ENCODE measurements around the gene VIPR1. TPM values are rescaled to one million over a fixed set of nuclear protein-coding genes. Genes with fewer than 3 reads are reported as not detected.

VIPR1 gene
- total RNA-seq, 1 experiment from 2014 or later, result 19.2 TPM

DNA sequence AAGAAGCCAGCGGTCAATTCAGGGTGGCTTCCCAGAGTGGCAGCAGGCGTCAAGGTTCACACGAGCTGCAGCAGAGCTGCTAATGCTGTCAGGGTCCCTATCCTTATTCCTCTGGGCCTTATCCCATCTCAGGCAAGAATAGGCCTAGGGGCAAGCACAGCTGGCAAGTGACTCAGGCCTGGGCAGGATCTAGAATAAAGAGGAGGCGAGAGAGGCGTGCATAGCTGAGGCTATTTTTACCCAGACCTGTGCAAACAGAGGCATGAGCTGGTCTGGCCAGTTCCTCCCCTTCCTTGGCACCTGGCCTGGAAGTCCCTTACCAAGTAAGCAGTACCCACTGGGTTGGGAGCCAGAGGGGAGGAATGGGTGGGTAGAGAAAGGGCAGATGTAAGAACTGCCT is 12.2 kb upstream of the VIPR1 start:
- Mint-ChIP-seq H3K4me3 (ENCODE audit: low read depth, unreplicated experiment) (peak overlapping the region; percentile 2), H3K27me3 (ENCODE audit: unreplicated experiment) (no peaks in the 10 kb centered on the region), H3K27ac (ENCODE audit: unreplicated experiment) (peak overlapping the region; percentile 32)

DNA sequence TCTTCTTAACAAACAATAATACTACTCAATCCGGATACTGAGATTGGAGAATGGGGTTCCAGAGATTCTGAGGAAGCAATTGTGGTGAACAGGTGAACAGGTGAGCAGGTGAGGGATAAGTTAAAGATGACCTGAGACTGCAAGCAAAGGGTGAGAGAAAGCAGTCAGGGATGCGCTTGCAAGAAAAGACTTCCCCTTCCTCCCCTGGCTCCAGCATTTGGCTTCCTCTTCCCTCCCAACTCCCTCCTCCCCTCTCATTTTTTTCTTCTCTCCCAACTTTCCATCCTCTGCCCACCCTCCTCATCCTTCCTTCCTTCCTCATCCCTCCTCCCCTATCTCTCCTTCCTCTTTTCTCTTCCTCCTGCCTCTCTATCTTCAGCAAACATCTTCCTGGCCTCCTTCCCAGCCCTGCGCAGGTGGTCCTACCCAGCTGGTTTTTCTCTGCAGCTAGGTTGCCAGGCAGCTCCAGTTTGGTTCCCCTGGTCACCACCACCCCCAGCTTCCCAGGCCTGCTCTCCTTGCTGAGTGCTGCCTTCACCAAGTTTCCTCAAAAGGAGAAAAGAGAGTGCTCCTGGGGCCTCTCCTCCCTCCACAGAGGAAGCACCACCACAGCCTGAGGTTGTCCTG is 10.4 kb upstream of the VIPR1 start:
- H3K36me3 Mint-ChIP-seq (ENCODE audit: insufficient read depth, unreplicated experiment), result peaks cover 10% of the 10 kb centered on the region
- TF ChIP-seq, protein P1, sequence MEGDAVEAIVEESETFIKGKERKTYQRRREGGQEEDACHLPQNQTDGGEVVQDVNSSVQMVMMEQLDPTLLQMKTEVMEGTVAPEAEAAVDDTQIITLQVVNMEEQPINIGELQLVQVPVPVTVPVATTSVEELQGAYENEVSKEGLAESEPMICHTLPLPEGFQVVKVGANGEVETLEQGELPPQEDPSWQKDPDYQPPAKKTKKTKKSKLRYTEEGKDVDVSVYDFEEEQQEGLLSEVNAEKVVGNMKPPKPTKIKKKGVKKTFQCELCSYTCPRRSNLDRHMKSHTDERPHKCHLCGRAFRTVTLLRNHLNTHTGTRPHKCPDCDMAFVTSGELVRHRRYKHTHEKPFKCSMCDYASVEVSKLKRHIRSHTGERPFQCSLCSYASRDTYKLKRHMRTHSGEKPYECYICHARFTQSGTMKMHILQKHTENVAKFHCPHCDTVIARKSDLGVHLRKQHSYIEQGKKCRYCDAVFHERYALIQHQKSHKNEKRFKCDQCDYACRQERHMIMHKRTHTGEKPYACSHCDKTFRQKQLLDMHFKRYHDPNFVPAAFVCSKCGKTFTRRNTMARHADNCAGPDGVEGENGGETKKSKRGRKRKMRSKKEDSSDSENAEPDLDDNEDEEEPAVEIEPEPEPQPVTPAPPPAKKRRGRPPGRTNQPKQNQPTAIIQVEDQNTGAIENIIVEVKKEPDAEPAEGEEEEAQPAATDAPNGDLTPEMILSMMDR (IDR thresholded peaks at IDR 0.05; ENCODE audit: unreplicated experiment), result no peak
- BruUV-seq (replicated peaks), result no TSS peak
- no peak for DNase-seq
- H3K9me3 Mint-ChIP-seq (ENCODE audit: low read depth, unreplicated experiment), result no peaks in the 10 kb centered on the region
- H3K27me3 Mint-ChIP-seq (ENCODE audit: unreplicated experiment), result no peaks in the 10 kb centered on the region
- no peak overlapping the region for H3K27ac Mint-ChIP-seq (ENCODE audit: unreplicated experiment)
- H3K4me1 Mint-ChIP-seq (ENCODE audit: low read depth, unreplicated experiment), result peaks cover 46% of the 10 kb centered on the region
- H3K4me3 Mint-ChIP-seq (ENCODE audit: low read depth, unreplicated experiment), result no peak overlapping the region
- intact Hi-C loops (cut with micrococcal nuclease; ENCODE audit: unreplicated experiment), result no loop called here
- CTCF ChIA-PET, result interaction anchor here (0.7 kb wide), 1 partner anchor 10 kb away, joined by 4 read pairs; the partner anchor contains the start of gene VIPR1

More for the DNA sequence above, 12.2 kb upstream of the VIPR1 start:
- CTCF ChIA-PET, result interaction anchor here (0.5 to 1.2 kb wide), 7 partner anchors 12 to 340 kb away, joined by 3 to 9 read pairs (median 3); no protein-coding TSS in a partner anchor
- Mint-ChIP-seq H3K9me3 (ENCODE audit: low read depth, unreplicated experiment) (no peaks in the 10 kb centered on the region), H3K4me1 (ENCODE audit: low read depth, unreplicated experiment) (peaks cover 34% of the 10 kb centered on the region), H3K36me3 (ENCODE audit: insufficient read depth, unreplicated experiment) (peaks cover 7% of the 10 kb centered on the region)
- TF ChIP-seq, protein P1 (IDR thresholded peaks at IDR 0.05; ENCODE audit: unreplicated experiment), result no peak
- BruUV-seq (replicated peaks), result no TSS peak
- intact Hi-C loops (cut with micrococcal nuclease; ENCODE audit: unreplicated experiment), result no loop called here
- DNase-seq, result peak; percentile 88

DNA sequence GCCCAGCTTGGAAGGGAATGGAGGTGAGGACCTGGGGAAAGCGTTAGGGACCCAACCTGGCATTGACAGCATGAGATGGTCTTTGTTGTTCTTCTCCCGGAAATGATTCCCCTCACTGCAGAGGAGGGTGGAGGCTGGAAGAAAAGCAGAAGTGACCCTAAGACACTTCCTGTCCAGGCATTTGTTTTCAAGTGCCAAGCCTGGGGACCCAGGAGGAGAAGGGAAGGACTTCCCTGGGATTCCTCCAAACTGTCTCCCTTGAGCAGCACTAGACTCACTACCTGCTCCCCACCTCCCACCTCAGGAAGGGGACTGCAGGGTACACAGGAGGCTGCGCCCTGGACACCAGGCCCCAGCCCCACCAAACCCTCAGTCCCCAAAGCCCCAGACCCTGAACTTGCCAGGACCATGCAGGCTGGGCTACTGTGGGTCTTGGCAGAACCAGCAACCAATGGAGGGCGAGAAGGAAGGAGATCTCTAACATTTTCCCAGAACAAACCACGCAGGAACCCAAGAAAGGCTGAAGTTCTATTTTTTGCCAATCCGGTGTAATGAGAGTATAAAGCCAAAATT is 9.8 kb upstream of the VIPR1 start:
- H3K9me3 Mint-ChIP-seq (ENCODE audit: low read depth, unreplicated experiment), result no peaks in the 10 kb centered on the region
- H3K27ac Mint-ChIP-seq (ENCODE audit: unreplicated experiment), result no peak overlapping the region
- H3K27me3 Mint-ChIP-seq (ENCODE audit: unreplicated experiment), result no peaks in the 10 kb centered on the region
- H3K4me3 Mint-ChIP-seq (ENCODE audit: low read depth, unreplicated experiment), result no peak overlapping the region
- peaks cover 11% of the 10 kb centered on the region for H3K36me3 Mint-ChIP-seq (ENCODE audit: insufficient read depth, unreplicated experiment)
- TF ChIP-seq, protein P1 (IDR thresholded peaks at IDR 0.05; ENCODE audit: unreplicated experiment), result no peak
- H3K4me1 Mint-ChIP-seq (ENCODE audit: low read depth, unreplicated experiment), result peaks cover 52% of the 10 kb centered on the region
- CTCF ChIA-PET, result interaction anchor here (0.7 kb wide), 1 partner anchor 10 kb away, joined by 4 read pairs; the partner anchor contains the start of gene VIPR1
- BruUV-seq (replicated peaks), result no TSS peak
- DNase-seq, result no peak
- intact Hi-C loops (cut with micrococcal nuclease; ENCODE audit: unreplicated experiment), result no loop called here

DNA sequence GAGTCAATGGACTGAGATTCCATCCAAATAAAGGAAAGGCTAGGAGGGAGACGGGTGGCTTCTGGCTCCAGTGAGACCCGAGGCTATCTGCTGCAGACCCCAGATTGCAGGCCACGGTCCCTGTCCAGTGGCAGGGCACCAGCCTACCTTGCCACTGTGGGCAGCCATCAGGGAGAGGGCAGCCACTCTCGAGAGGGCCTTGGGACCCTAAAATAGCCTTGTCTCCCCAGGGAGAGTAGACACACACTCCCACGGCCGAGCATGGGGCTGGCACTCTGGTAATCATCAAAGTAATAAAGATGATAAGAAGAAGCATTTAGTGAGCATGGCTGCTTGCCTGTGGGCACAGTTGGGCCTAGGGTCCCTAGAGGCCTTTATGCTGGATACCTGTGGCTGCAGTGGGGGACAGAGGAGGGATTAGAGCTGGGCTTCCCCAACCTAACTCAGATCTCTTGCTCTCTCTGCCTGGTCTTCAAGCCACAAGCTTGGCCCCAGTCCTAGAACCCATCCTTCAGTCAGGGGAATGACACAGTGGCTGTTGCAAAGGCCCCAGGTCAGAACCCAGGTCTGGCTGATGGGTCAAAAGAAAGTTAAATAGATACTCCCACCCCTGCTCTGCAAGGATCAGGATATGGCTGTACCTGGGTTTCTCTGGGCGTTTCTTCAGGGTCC is 9.2 kb upstream of the VIPR1 start:
- H3K27me3 Mint-ChIP-seq (ENCODE audit: unreplicated experiment), result no peaks in the 10 kb centered on the region
- intact Hi-C loops (cut with micrococcal nuclease; ENCODE audit: unreplicated experiment), result no loop called here
- DNase-seq, result no peak
- H3K27ac Mint-ChIP-seq (ENCODE audit: unreplicated experiment), result no peak overlapping the region
- no peak overlapping the region for H3K4me3 Mint-ChIP-seq (ENCODE audit: low read depth, unreplicated experiment)
- TF ChIP-seq, protein P1 (IDR thresholded peaks at IDR 0.05; ENCODE audit: unreplicated experiment), result no peak
- no peaks in the 10 kb centered on the region for H3K9me3 Mint-ChIP-seq (ENCODE audit: low read depth, unreplicated experiment)
- CTCF ChIA-PET, result no interaction called here
- peaks cover 11% of the 10 kb centered on the region for H3K36me3 Mint-ChIP-seq (ENCODE audit: insufficient read depth, unreplicated experiment)
- no TSS peak for BruUV-seq (replicated peaks)
- H3K4me1 Mint-ChIP-seq (ENCODE audit: low read depth, unreplicated experiment), result peaks cover 59% of the 10 kb centered on the region
